ENCODE data around the gene MSLN.

GRCh38 chr16:768428-768827 lies 7.9 kb downstream of the MSLN start:
- TF ChIP-seq EZH2phosphoT487 (IDR thresholded peaks at IDR 0.05; ENCODE audit: unreplicated experiment), result no peak
- no peak for TF ChIP-seq POLR2AphosphoS5 (IDR thresholded peaks at IDR 0.05; ENCODE audit: low read depth)
- no peak for TF ChIP-seq CTCF (conservative IDR thresholded peaks at IDR 0.05; ENCODE audit: low read depth in 2 of 2)
- TF ChIP-seq CREB1 (CRISPR knock-in tag; IDR thresholded peaks at IDR 0.05; ENCODE audit: low read depth), result no peak
- no peak for TF ChIP-seq REST (IDR thresholded peaks at IDR 0.05; ENCODE audit: unreplicated experiment)
